Parathyroid adenoma (tissue), 2 donors: ENCODE data around the gene NSMCE3.

Source experiments
- H2AFZ ChIP-seq: fragments of 300-600 bp; sonication (generic); one replicate; pipeline ENCODE4 v1.7.0; 2017; ENCODE audit warnings: antibody characterized with exemption, mild to moderate bottlenecking
- H3K27ac ChIP-seq: fragments of 300-600 bp; sonication (generic); one replicate; pipeline ENCODE4 v1.7.0; 2017
- H3K27me3 ChIP-seq: fragments of 300-600 bp; sonication (generic); one replicate; pipeline ENCODE4 v1.7.0; 2017; ENCODE audit warnings: low read length; ENCODE audit not compliant: control insufficient read depth, insufficient read depth
- H3K36me3 ChIP-seq: fragments of 300-600 bp; sonication (generic); one replicate; pipeline ENCODE4 v1.7.0; 2017; ENCODE audit warnings: low read length; ENCODE audit not compliant: control insufficient read depth, insufficient read depth
- H3K4me1 ChIP-seq: fragments of 300-600 bp; sonication (generic); one replicate; pipeline ENCODE4 v1.7.0; 2017; ENCODE audit warnings: control low read depth
- H3K4me2 ChIP-seq: fragments of 300-600 bp; sonication (generic); one replicate; pipeline ENCODE4 v1.7.0; 2017; ENCODE audit warnings: low read length
- H3K4me3 ChIP-seq: fragments of 300-600 bp; sonication (generic); one replicate; pipeline ENCODE4 v1.7.0; 2017; ENCODE audit warnings: low read depth, low read length
- H3K79me2 ChIP-seq: fragments of 300-600 bp; sonication (generic); one replicate; pipeline ENCODE4 v1.7.0; 2017; ENCODE audit warnings: control low read depth
- H3K9ac ChIP-seq: fragments of 300-600 bp; sonication (generic); one replicate; pipeline ENCODE4 v1.7.0; 2017; ENCODE audit warnings: mild to moderate bottlenecking
- H3K9me3 ChIP-seq: fragments of 300-600 bp; sonication (generic); one replicate; pipeline ENCODE4 v1.7.0; 2017; ENCODE audit warnings: low read length; ENCODE audit not compliant: control insufficient read depth
- CTCF ChIP-seq: fragments of 300-600 bp; sonication (generic); IDR thresholded peaks from one replicate; pipeline ENCODE4 v1.7.0; 2017; ENCODE audit warnings: antibody characterized with exemption, mild to moderate bottlenecking
- donor health status: primary hyperparathyroidism.

The NSMCE3 gene

DNA sequence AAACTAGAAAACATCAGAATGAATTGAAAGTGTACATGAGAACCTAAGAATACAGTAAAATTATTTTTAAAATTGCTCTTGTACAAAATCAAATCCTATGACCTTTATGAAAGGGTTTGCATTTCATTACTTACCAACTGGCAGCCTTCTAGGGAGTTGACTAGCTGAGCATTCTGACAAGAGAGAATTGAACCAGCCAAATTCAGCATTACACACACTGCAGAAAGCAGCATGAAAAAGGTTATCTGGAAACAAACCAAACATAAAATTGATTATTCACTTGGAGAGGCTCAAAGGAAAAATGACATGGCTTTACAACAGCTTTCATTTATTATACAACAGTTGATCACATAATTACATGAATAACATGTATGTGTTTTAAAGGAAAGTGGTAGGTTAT is 17.4 kb downstream of the NSMCE3 start:
- Histone ChIP-seq H3K4me2 (no peak overlapping the region), H3K4me1 (no peaks in the 10 kb centered on the region), H3K4me3 (no peak overlapping the region), H2AFZ (no peak overlapping the region), H3K79me2 (no peaks in the 10 kb centered on the region), H3K27me3 (no peaks in the 10 kb centered on the region), H3K27ac (no peak overlapping the region), H3K9me3 (no peaks in the 10 kb centered on the region), H3K36me3 (no peaks in the 10 kb centered on the region), H3K9ac (no peak overlapping the region)
- no peak for TF ChIP-seq CTCF

GRCh38 chr15:29244544-29244943 is 25.1 kb downstream of the NSMCE3 start:
- TF ChIP-seq CTCF, result no peak
- H3K79me2 ChIP-seq, result no peaks in the 10 kb centered on the region
- no peak overlapping the region for H3K27ac ChIP-seq

GRCh38 chr15:29244123-29244522 is 25.5 kb downstream of the NSMCE3 start:
- Histone ChIP-seq H3K9me3 (no peaks in the 10 kb centered on the region), H3K36me3 (no peaks in the 10 kb centered on the region), H3K4me1 (no peaks in the 10 kb centered on the region), H3K4me2 (no peak overlapping the region), H3K9ac (no peak overlapping the region), H3K4me3 (no peak overlapping the region), H2AFZ (no peak overlapping the region), H3K27me3 (no peaks in the 10 kb centered on the region), H3K27ac (no peak overlapping the region), H3K79me2 (no peaks in the 10 kb centered on the region)
- no peak for TF ChIP-seq CTCF

More at GRCh38 chr15:29244544-29244943, 25.1 kb downstream of the NSMCE3 start:
- Histone ChIP-seq H3K36me3 (no peaks in the 10 kb centered on the region), H3K9ac (no peak overlapping the region), H3K4me2 (no peak overlapping the region), H2AFZ (no peak overlapping the region), H3K27me3 (no peaks in the 10 kb centered on the region), H3K4me3 (no peak overlapping the region), H3K9me3 (no peaks in the 10 kb centered on the region), H3K4me1 (no peaks in the 10 kb centered on the region)

DNA sequence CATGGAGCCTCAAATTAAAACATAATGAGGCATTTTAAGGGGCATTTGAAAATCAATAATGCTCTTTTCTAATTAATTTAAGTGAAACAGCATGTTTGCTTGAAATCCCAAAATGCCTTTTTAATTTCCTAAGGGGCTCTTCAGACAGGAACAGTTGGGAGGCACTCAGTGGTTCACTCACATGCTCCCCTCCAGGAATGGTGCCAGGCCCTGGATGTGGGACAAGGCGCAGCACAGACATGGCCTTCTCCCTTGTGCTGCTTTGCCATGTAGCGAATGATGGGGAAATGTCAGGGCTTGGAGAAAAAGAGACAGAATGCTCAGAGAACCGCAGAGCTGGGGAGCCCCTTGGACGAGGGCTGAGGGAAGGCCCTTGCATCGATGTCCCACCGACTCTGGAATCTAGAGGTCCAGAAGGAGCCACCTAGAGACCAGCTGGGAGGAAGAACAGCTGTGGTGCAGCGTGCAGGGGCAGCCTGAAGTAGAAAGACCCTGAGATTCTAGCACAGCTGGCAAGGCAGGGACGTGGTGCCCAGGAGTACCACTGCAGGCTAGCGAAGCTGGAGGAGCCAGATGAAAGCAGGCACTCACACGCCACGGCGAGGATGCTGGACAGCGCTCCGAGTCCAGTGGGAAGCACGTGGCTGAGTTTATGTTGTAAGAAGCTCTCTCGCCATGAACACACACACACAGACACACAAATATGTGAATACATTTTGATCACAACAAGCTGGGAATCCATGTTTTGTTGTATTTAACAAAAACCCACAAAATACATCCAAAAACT is 27.0 kb downstream of the NSMCE3 start:
- H3K4me3 ChIP-seq, result no peak overlapping the region
- H2AFZ ChIP-seq, result no peak overlapping the region
- no peaks in the 10 kb centered on the region for H3K4me1 ChIP-seq
- H3K4me2 ChIP-seq, result no peak overlapping the region
- no peaks in the 10 kb centered on the region for H3K79me2 ChIP-seq
- H3K9ac ChIP-seq, result no peak overlapping the region
- no peaks in the 10 kb centered on the region for H3K9me3 ChIP-seq
- no peak overlapping the region for H3K27ac ChIP-seq
- no peaks in the 10 kb centered on the region for H3K27me3 ChIP-seq
- no peaks in the 10 kb centered on the region for H3K36me3 ChIP-seq
- no peak for TF ChIP-seq CTCF

DNA sequence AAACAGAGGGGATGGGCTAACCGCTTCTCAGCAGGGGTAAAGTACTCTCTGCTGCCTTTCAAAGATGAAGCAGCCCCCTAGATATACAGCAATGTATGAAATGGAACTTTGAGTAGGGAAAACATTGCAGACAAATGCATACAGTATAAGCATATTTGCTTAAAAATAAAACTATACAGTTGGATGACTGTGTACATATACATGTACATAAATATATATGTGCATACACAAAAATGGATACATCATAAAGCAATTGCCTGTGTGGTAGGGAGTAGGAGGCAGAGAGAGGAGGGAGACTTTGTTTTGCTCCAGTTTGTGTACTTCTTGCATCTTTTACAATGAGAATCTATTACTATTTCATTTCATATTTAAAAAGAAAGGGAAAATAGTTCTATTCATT is 28.4 kb downstream of the NSMCE3 start:
- no peaks in the 10 kb centered on the region for H3K9me3 ChIP-seq
- TF ChIP-seq CTCF, result no peak

More for the DNA sequence above, 28.4 kb downstream of the NSMCE3 start:
- Histone ChIP-seq H3K36me3 (no peaks in the 10 kb centered on the region), H3K79me2 (no peaks in the 10 kb centered on the region), H3K4me2 (no peak overlapping the region), H3K27ac (no peak overlapping the region), H3K27me3 (no peaks in the 10 kb centered on the region), H3K4me3 (no peak overlapping the region), H3K9ac (no peak overlapping the region), H3K4me1 (no peaks in the 10 kb centered on the region), H2AFZ (no peak overlapping the region)
